HK-2 (cell line): ENCODE data around the gene VASP.
"Not testable (repeated sequence)": the region's sequence is repeated elsewhere in the genome, so short reads cannot be mapped to it uniquely, and the experiment has no call there.

Experiments used
- DNase-seq: peaks from one replicate; pipeline ENCODE4 v3.0.0-alpha.2; 2018; ENCODE audit not compliant: unreplicated experiment

The VASP gene

GRCh38 chr19:45497791-45498190 lies 9.5 kb upstream of the VASP start:
- DNase-seq: no peak

DNA sequence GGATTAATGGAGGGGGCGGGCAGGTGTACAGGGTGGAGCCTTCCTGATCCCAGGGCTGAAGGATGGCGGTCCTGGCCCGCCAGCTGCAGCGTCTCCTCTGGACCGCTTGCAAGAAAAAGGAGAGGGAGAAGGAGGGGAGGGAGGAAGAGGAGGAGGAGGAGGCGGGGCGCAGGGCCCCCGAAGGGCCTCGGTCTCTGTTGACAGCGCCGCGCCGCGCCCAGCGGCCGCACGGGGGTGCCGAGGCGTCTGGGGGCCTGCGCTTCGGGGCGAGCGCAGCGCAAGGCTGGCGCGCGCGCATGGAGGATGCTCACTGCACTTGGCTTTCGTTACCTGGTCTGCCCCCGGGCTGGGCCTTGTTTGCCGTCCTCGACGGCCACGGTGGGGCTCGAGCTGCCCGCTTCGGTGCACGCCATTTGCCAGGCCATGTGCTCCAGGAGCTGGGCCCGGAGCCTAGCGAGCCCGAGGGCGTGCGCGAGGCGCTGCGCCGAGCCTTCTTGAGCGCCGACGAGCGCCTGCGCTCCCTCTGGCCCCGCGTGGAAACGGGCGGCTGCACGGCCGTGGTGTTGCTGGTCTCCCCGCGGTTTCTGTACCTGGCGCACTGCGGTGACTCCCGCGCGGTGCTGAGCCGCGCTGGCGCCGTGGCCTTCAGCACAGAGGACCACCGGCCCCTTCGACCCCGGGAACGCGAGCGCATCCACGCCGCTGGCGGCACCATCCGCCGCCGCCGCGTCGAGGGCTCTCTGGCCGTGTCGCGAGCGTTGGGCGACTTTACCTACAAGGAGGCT lies 8.7 kb upstream of the VASP start, which contains the start of gene PPM1N:
Gene PPM1N, plus strand, starts transcription at position 33 of the 785 bp plus-strand sequence. Its CDS starts 30 bp downstream, at position 63.
- DNase-seq: peak; percentile 53

- DNase-seq: peak; percentile 59
Observed at GRCh38 chr19:45499196-45500180, 7.8 kb upstream of the VASP start.

DNA sequence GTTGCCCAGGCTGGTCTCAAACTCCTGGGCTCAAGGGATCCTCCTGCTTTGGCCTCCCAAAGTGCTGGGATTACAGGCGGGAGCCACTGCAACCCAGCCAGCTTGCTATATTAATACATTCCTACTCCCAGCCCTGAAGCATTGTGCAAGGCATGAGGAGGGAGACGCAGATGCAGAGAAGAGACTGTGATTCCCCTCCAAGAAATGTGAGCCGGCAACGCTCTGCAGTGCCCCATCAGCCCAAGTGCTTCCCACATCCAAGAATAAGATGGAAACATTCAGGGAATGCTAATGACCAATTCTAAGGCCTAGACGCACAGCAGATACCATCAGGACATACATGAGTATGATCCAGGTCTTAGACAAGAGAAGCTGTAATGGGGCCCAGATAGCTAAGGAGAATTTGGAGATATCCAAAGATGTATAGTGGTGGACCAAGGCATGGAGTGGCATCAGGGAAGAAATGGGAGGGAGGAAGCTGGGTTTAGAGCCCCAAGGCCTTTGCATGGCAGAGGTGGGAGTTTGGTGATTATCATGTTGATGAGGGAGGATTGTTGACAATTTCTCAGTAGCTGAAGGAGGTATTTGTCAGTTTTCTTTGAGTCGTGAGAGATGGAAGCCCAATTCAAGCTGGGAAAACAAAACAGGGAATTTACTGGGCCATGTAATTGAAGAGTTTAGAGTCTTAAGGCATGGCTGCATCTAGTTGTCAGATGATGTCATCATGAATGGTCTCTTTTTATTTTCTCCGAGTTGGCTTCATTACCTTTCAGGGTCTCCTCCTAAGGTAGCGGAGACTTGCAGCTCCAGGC lies 6.2 kb upstream of the VASP start:
- DNase-seq: no peak

DNA sequence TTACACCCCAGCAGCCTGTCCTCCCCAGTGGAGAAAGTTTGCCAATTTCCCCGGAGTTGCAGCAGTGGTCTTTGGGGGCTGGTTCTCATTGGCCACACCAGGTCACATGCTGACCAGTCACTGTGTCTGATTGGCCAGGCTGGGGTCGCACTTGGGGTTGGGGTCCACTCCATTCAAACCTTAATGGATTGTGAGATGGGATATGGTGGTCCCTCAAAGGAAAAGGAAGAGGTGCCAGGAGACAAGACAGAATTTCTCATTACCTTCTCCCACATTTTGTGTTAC lies 5.6 kb upstream of the VASP start:
- DNase-seq: no peak

DNA sequence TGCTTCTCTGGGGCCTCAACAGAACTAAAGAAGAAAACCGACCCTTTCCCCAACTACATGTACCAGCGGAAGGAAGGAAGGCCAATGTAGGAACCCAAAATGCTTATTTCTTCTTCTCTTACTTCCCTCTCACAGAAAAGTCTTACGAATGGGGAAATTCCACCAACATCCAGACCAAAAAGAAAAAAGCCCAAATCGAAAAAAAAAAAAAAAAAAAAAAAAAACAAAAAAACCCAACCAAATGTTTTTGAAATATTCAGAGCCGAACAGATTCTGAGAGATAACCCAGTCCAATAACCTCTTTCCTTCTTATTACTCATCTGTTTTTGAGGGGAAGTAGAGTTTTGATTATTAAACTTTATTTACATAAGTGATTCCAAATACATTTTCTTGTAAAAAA lies 5.2 kb upstream of the VASP start:
- DNase-seq: no peak

GRCh38 chr19:45503909-45504308 lies 3.4 kb upstream of the VASP start:
- DNase-seq: no peak

DNA sequence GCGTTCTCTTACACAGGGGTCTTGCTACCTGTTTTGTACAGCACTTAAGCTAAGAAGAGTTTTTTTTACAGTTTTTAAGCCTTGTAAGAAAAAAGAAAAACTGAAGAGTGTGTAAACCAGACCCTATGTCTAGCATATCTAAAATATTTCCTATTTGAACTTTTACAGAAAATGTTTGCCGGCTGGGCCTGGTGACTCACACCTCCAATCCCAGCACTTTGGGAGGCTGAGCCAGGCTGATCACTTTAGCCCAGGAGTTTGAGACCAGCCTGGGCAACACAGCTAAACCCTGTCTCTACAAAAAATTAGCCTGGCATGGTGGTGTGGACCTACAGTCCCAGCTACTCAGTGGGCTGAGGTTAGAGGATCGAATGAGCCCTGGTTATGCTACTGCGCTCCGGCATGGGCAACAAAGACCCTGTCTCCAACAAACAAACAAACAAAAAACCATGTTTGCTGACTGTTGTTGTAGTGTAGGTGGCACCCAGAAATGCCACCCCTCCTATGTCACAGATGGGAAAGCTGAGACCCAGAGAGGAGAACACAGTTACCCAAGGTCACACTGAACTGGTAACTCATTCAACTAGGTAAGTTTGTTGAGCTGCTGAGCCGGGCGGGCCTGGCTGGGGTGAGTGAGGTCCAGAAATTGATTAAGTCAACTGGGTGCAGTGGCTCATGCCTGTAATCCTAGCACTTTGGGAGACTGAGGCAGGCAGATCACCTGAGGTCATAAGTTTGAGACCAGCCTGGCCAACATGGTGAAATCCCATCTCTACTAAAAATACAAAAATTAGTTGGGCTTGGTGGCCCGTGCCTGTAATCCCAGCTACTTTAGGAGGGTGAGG lies 1.9 kb upstream of the VASP start:
- DNase-seq: no peak

DNA sequence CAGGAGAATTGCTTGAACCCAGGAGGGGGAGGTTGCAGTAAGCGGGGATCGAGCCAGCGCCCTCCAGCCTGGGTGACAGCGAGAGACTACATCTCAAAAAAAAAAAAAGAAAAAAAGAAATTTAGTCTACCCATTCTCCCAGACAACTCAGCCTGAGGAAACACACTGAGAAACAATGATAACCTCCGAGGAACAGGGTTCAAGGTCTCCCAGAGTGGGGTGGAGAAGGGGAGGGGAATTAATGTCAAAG lies 1.4 kb upstream of the VASP start:
- DNase-seq: no peak

- DNase-seq: peak; percentile 96
Observed at GRCh38 chr19:45506246-45506988, 862 bp upstream of the VASP start.

DNA sequence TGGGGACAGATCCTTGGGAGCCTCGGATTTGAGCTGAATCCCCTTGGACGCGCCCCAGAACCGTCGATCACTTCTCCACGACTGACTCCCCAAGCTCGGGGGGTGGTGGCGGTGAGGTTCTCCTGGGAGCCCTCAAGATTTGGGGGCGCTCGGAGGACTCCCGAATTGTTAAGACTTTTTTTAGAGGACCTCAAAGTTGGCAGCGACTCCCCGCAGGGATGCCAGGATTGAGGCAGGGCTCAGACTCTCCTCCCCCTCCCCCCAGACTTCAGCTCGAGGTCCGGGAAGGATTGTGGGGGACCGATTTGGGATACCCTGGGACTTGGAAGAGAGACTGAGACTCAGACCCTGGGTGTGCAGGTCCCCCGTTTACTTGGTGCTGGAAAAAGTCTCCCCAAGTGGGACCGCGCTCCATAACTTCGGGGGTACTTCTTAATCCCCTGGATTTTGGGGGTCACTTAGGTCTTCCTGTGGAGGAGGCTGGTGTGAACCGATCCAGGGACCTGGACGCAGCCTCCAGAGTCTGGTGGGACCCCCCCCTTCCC lies 665 bp downstream of the VASP start:
- no peak for DNase-seq

GRCh38 chr19:45508417-45508860 lies 1.2 kb downstream of the VASP start:
- peak; percentile 74 for DNase-seq

- DNase-seq: peak; percentile 89
Observed at GRCh38 chr19:45508861-45509691, 1.8 kb downstream of the VASP start.

- no peak for DNase-seq
Observed at GRCh38 chr19:45509692-45510015, 2.4 kb downstream of the VASP start.

DNA sequence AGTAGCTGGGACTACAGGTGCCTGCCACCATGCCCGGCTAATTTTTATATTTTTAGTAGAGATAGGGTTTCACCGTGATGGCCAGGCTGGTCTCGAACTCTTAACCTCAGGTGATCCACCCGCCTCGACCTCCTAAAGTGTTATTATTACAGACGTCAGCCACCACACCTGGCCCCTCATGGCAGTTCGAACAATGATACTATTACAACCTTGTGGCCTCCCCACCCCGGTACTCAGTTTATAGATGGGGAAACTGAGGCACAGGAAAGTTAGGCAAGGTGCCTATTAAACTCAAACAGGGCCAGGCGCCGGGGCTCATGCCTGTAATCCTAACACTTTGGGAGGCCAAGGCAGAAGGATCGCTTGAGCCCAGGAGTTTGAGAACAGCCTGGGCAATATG lies 3.1 kb downstream of the VASP start:
- not testable (repeated sequence) for DNase-seq

- DNase-seq: no peak
Observed at GRCh38 chr19:45511074-45511473, 3.8 kb downstream of the VASP start.

- DNase-seq: no peak
Observed at GRCh38 chr19:45512881-45513483, 5.7 kb downstream of the VASP start.

- DNase-seq: no peak
Observed at GRCh38 chr19:45514376-45515051, 7.2 kb downstream of the VASP start.
